Measurements from ENCODE around the gene RAD51B.

GRCh38 chr14:68112442-68112841 lies 292.9 kb downstream of the RAD51B start:
- TF ChIP-seq CTCF (conservative IDR thresholded peaks at IDR 0.05) = no peak
- TF ChIP-seq ZFX (IDR thresholded peaks at IDR 0.05) = no peak

Measured in C4-2B (cell line).